Erythroblast (primary cell): ENCODE results near the gene SULF2.

Experiments
- GATA1 ChIP-seq: IDR thresholded peaks from 2 replicates; pipeline ENCODE4 v1.6.1; 2011; ENCODE audit warnings: low read depth, mild to moderate bottlenecking, control low read depth, low read length, moderate library complexity
- POLR2A ChIP-seq: IDR thresholded peaks from 2 replicates; pipeline ENCODE4 v1.6.1; 2011; ENCODE audit warnings: mild to moderate bottlenecking, low read length

- TF ChIP-seq POLR2A (no peak), GATA1 (no peak)
Observed at GRCh38 chr20:47706345-47706744, 78.9 kb downstream of the SULF2 start.
